GM18907 (cell line): ENCODE data around the gene CMA1.
"Not testable (repeated sequence)": the region's sequence is repeated elsewhere in the genome, so short reads cannot be mapped to it uniquely, and the experiment has no call there.

Source experiments
- ATAC-seq: cut with Tn5 transposase; IDR thresholded peaks from one replicate; pipeline ENCODE4 v1.9.1; 2021; ENCODE audit warnings: mild to moderate bottlenecking, moderate library complexity; ENCODE audit not compliant: unreplicated experiment

CMA1 gene

GRCh38 chr14:24508155-24508840 lies at the start of gene CMA1:
Gene CMA1, minus strand, starts transcription at chr14:24508265. Its CDS starts 30 bp downstream, at chr14:24508235.
- ATAC-seq = peak; percentile 77

GRCh38 chr14:24556756-24557155 lies 48.7 kb upstream of the CMA1 start:
- no peak for ATAC-seq

GRCh38 chr14:24549064-24549463 lies 41.0 kb upstream of the CMA1 start:
- ATAC-seq = not testable (repeated sequence)

GRCh38 chr14:24542346-24542936 lies 34.4 kb upstream of the CMA1 start:
- no peak for ATAC-seq

- peak; percentile 91 for ATAC-seq
These were observed 27.7 kb upstream of the CMA1 start for GRCh38 chr14:24535737-24536136.

- no peak for ATAC-seq
These were observed 26.2 kb upstream of the CMA1 start for GRCh38 chr14:24534286-24534685.

- not testable (repeated sequence) for ATAC-seq
These were observed 18.0 kb upstream of the CMA1 start for GRCh38 chr14:24525877-24526620.

- no peak for ATAC-seq
These were observed 10.8 kb upstream of the CMA1 start for GRCh38 chr14:24518851-24519250.

- peak; percentile 67 for ATAC-seq
These were observed 6.1 kb upstream of the CMA1 start for GRCh38 chr14:24514209-24514608.

- no peak for ATAC-seq
These were observed 4.9 kb upstream of the CMA1 start for GRCh38 chr14:24513009-24513408.

- ATAC-seq = no peak
These were observed 1.6 kb downstream of the CMA1 start for GRCh38 chr14:24506443-24506842.

- no peak for ATAC-seq
These were observed 3.6 kb downstream of the CMA1 start for GRCh38 chr14:24504425-24504950.

GRCh38 chr14:24491586-24492408 lies 16.3 kb downstream of the CMA1 start:
- not testable (repeated sequence) for ATAC-seq

- ATAC-seq = no peak
These were observed 24.3 kb downstream of the CMA1 start for GRCh38 chr14:24483604-24484252.

- ATAC-seq = not testable (repeated sequence)
These were observed 25.3 kb downstream of the CMA1 start for GRCh38 chr14:24482699-24483303.

GRCh38 chr14:24481622-24482324 lies 26.3 kb downstream of the CMA1 start:
- peak; percentile 86 for ATAC-seq

GRCh38 chr14:24479999-24480398 lies 28.1 kb downstream of the CMA1 start:
- not testable (repeated sequence) for ATAC-seq

GRCh38 chr14:24475261-24475660 lies 32.8 kb downstream of the CMA1 start:
- no peak for ATAC-seq

- ATAC-seq = no peak
These were observed 34.9 kb downstream of the CMA1 start for GRCh38 chr14:24473211-24473610.
